ENCODE measurements around the gene OR4D9. TPM values are rescaled to one million over a fixed set of nuclear protein-coding genes. Genes with fewer than 3 reads are reported as not detected.

OR4D9 gene
- total and polyA plus RNA-seq, 2 of the 8 experiments (the other 6 are each of a cell fraction or from before 2014, with no cell fraction given) = not detected

DNA sequence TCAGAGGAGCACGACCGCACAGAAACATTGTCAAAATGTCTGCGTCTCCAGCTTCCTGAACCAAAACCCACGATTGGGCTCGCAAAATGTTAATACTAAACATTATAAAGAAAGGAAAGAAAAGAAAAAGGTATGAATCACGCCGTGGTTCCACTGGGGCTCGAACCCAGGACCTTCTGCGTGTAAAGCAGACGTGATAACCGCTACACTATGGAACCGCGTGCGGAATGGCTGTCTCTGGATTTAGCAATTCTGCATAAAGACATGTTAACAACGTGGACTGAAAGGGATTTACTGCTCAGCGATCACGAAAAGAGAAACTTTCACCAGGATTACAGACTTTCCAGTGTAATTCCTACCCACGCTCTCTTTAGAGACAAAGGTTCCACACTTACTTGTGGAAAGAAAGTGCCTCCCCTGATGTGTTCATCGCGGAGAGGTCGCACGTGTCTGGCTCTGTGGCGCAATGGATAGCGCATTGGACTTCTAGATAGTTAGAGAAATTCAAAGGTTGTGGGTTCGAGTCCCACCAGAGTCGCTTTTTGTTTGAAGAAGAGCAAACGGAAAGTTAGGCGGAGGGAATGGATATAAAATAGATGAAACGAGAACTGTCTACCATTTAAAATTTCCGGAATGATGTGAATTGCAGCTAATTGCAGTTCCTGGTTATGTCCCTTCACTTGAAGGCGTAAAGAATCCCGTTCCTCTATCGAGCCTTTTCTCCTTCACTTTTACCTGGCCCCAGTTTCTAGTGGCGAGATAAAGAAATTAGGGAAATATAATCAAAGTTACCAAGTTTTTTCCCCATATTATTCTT, 39.7 kb downstream of the OR4D9 start:
- Histone ChIP-seq H3K23ac (ENCODE audit: insufficient read length) (no peak overlapping the region), H3K14ac (ENCODE audit: insufficient read length) (no peak overlapping the region), H2AFZ (ENCODE audit: low read length) (no peak overlapping the region), H3K36me3 (ENCODE audit: control insufficient read depth in 2 of 4, insufficient read depth in 4 of 4, low read length in 3 of 4) (no peaks in the 10 kb centered on the region), H3K9ac (replicated peaks in 1 of 4; ENCODE audit: extremely low read depth in 1 of 4, low read depth in 3 of 4, low read length in 3 of 4) (peak overlapping the region; percentile 68 to 75 (median 71)), H3K27ac (ENCODE audit: low read depth, low read length) (peak overlapping the region; percentile 57; the same call in 1 of the 2 replicates), H2BK120ac (replicated peaks; ENCODE audit: low read depth, low read length) (no peak overlapping the region), H3K4me1 (replicated peaks in 1 of 4; ENCODE audit: control insufficient read depth in 3 of 4, insufficient read depth in 4 of 4, low read length in 3 of 4) (peaks cover 0 to 7% (median 0%) of the 10 kb centered on the region in 4 experiments; a peak in 2 of 7 replicates), H3K79me1 (ENCODE audit: low read depth, low read length) (no peaks in the 10 kb centered on the region), H3K27me3 (replicated peaks in 1 of 4; ENCODE audit: control insufficient read depth in 3 of 4, extremely low read depth in 1 of 4, insufficient read depth in 3 of 4, low read length in 3 of 4) (no peaks in the 10 kb centered on the region), H2BK5ac (ENCODE audit: low read depth, low read length) (no peak overlapping the region), H2BK12ac (ENCODE audit: low read depth, low read length) (no peak overlapping the region), H4K8ac (ENCODE audit: extremely low read depth, insufficient read depth, low read length) (no peak overlapping the region), H2AK5ac (ENCODE audit: low read depth, low read length) (no peak overlapping the region), H3K18ac (ENCODE audit: extremely low read depth, low read length) (no peak overlapping the region), H3K4ac (replicated peaks; ENCODE audit: insufficient read length, low read depth, low read length) (no peak overlapping the region), H2BK20ac (ENCODE audit: low read length) (no peak overlapping the region), H4K20me1 (replicated peaks in 1 of 2; ENCODE audit: control insufficient read depth in 1 of 2, insufficient read depth in 2 of 2, low read length in 2 of 2) (no peaks in the 10 kb centered on the region), H3K9me3 (ENCODE audit: insufficient read depth in 2 of 2, low read depth in 1 of 2, low read length in 1 of 2) (no peaks in the 10 kb centered on the region), H3K56ac (replicated peaks; ENCODE audit: insufficient read length, low read depth, low read length) (no peak overlapping the region), H2BK15ac (ENCODE audit: low read length) (no peak overlapping the region), H3K4me3 (ENCODE audit: extremely low read depth in 1 of 4, insufficient read depth in 2 of 4, low read depth in 3 of 4, low read length in 4 of 4) (peak overlapping the region; percentile 68 to 93 (median 80)), H4K91ac (replicated peaks; ENCODE audit: insufficient read length, low read length) (no peak overlapping the region), H3K4me2 (ENCODE audit: insufficient read depth in 1 of 2, low read depth in 2 of 2, low read length in 2 of 2) (peak overlapping the region; percentile 73 to 79), H3K23me2 (ENCODE audit: low read depth, low read length) (peaks cover 17% of the 10 kb centered on the region), H3K79me2 (ENCODE audit: control insufficient read depth in 1 of 2, insufficient read depth in 2 of 2, low read length in 2 of 2) (no peaks in the 10 kb centered on the region), H4K5ac (ENCODE audit: insufficient read length, low read depth, low read length) (no peak overlapping the region)
- CTCF ChIA-PET (ENCODE audit: partially characterized antibody) = interaction anchor here (1.1 to 2.6 kb wide), 2 partner anchors 10 to 14 kb away, joined by 4 to 17 read pairs; no protein-coding TSS in a partner anchor
- POLR2A ChIA-PET (ENCODE audit: partially characterized antibody) = interaction anchor here (0.9 to 2.6 kb wide), 3 partner anchors 8 to 17 kb away, joined by 3 to 19 read pairs (median 4); no protein-coding TSS in a partner anchor
- DNase-seq (ENCODE audit: low read depth in 1 of 2, low spot score in 2 of 2) = peak; percentile 73 to 86
- WGBS, 2 experiments (ENCODE audit: extremely low coverage in 1 of 2, insufficient coverage in 1 of 2, insufficient read length in 1 of 2, insufficient replicate concordance in 2 of 2, low coverage in 1 of 2, low lambda C conversion rate in 2 of 2, missing lambda C conversion rate in 1 of 2) = 2% methylated on average over 34 of the region's 34 CpGs; no CpG with 5 or more reads in 1 of the 2 experiments
- no peak for FAIRE-seq
- TF ChIP-seq RNF2 (IDR thresholded peaks at IDR 0.05; ENCODE audit: borderline replicate concordance, low read depth, low read length, missing control alignments, poor library complexity, severe bottlenecking) (no peak), ASH2L (IDR thresholded peaks at IDR 0.05; ENCODE audit: low read length) (peak; percentile 94), HDAC2 (IDR thresholded peaks at IDR 0.05; ENCODE audit: borderline replicate concordance in 1 of 2, low read depth in 2 of 2, low read length in 2 of 2) (peak in 1 of 2 experiments; percentile 36; a peak in 1 of 4 replicates), TAF1 (IDR thresholded peaks at IDR 0.05; ENCODE audit: low read depth, low read length) (peak; percentile 9; the same call in 1 of the 2 replicates), CHD1 (IDR thresholded peaks at IDR 0.05; ENCODE audit: low read depth, low read length) (0 out of 2 replicates have a peak, but pooled peaks have one; percentile 10), SIN3A (conservative IDR thresholded peaks at IDR 0.05 in 1 of 2, IDR thresholded peaks at IDR 0.05 in 1 of 2; ENCODE audit: low read depth in 1 of 2, low read length in 2 of 2) (peak in 1 of 2 experiments; percentile 13; a peak in 1 of 4 replicates), YY1 (IDR thresholded peaks at IDR 0.05; ENCODE audit: low read depth, low read length) (peak; percentile 46; the same call in 1 of the 2 replicates), SP1 (IDR thresholded peaks at IDR 0.05; ENCODE audit: low read depth, low read length) (no peak), CEBPB (IDR thresholded peaks at IDR 0.05; ENCODE audit: low read depth, low read length) (peak; percentile 65), TBP (IDR thresholded peaks at IDR 0.05; ENCODE audit: low read depth, low read length) (peak; percentile 97), TEAD4 (IDR thresholded peaks at IDR 0.05; ENCODE audit: low read depth, low read length) (peak; percentile 69)

Data from H1 (cell line).